Stimulated activated CD4-positive, alpha-beta T cell treated with anti-CD3 and anti-CD28 coated beads, Interleukin-4, amount 100 ng/mL, for 1 hour (primary cell): Measurements from ENCODE around the gene NEUROD4.
A peak's percentile ranks its signal among the peaks of the same experiment; 100 is the strongest.
"Not testable (repeated sequence)": the region's sequence is repeated elsewhere in the genome, so short reads cannot be mapped to it uniquely, and the experiment has no call there.

Source experiments
- DNase-seq: peaks from one replicate; pipeline ENCODE4 v3.0.0-alpha.2; 2020

Gene NEUROD4

GRCh38 chr12:55019784-55020183 is at the start of gene NEUROD4:
Gene NEUROD4 (plus strand): TSS chr12:55019974. CDS start chr12:55026440, 6,466 bp downstream.
- no peak for DNase-seq

GRCh38 chr12:54970741-54971140 is 49.0 kb upstream of the NEUROD4 start:
- no peak for DNase-seq

GRCh38 chr12:54973556-54973955 is 46.2 kb upstream of the NEUROD4 start:
- DNase-seq = no peak

GRCh38 chr12:54974279-54974678 is 45.5 kb upstream of the NEUROD4 start:
- DNase-seq = no peak

GRCh38 chr12:54975272-54975671 is 44.5 kb upstream of the NEUROD4 start:
- no peak for DNase-seq

GRCh38 chr12:54975875-54976274 is 43.9 kb upstream of the NEUROD4 start:
- DNase-seq = no peak

GRCh38 chr12:54977155-54977554 is 42.6 kb upstream of the NEUROD4 start:
- DNase-seq = no peak

GRCh38 chr12:54977857-54978256 is 41.9 kb upstream of the NEUROD4 start:
- DNase-seq = no peak

GRCh38 chr12:54980341-54980740 is 39.4 kb upstream of the NEUROD4 start:
- peak; percentile 45 for DNase-seq

- peak; percentile 29 for DNase-seq
Observed at GRCh38 chr12:54981796-54982195, 38.0 kb upstream of the NEUROD4 start.

GRCh38 chr12:54983536-54984101 is 36.2 kb upstream of the NEUROD4 start:
- peak; percentile 48 for DNase-seq

- peak; percentile 72 for DNase-seq
Observed at GRCh38 chr12:54984658-54985376, 35.0 kb upstream of the NEUROD4 start, which contains the start of gene TESPA1. Gene TESPA1 (minus strand): TSS chr12:54984762. CDS start chr12:54974562, 10,200 bp downstream.

GRCh38 chr12:54986773-54987172 is 33.0 kb upstream of the NEUROD4 start:
- DNase-seq = not testable (repeated sequence)

- DNase-seq = no peak
Observed at GRCh38 chr12:54987611-54988231, 32.1 kb upstream of the NEUROD4 start.

- DNase-seq = no peak
Observed at GRCh38 chr12:54988402-54989054, 31.2 kb upstream of the NEUROD4 start.

GRCh38 chr12:54989829-54990228 is 29.9 kb upstream of the NEUROD4 start:
- DNase-seq = no peak

- peak; percentile 34 for DNase-seq
Observed at GRCh38 chr12:54991161-54991990, 28.4 kb upstream of the NEUROD4 start.

- DNase-seq = no peak
Observed at GRCh38 chr12:54991991-54992375, 27.8 kb upstream of the NEUROD4 start.

GRCh38 chr12:54993181-54993835 is 26.5 kb upstream of the NEUROD4 start:
- DNase-seq = peak; percentile 32

GRCh38 chr12:54996205-54996604 is 23.6 kb upstream of the NEUROD4 start:
- no peak for DNase-seq

- DNase-seq = no peak
Observed at GRCh38 chr12:54997929-54998522, 21.7 kb upstream of the NEUROD4 start.
